Cardiac muscle cell (in vitro differentiated cells and primary cell): Measurements from ENCODE around the gene RPS18. TPM values are rescaled to one million over a fixed set of nuclear protein-coding genes. Genes with fewer than 3 reads are reported as not detected.

Experiments used
- DNase-seq, 2 donors: peaks; one replicate each; pipeline versions ENCODE4 v3.0.0 to v3.0.0-alpha.2; 2010 to 2017; ENCODE audit warnings: low read depth in 1 of 2, low spot score in 1 of 2
- H3K27ac ChIP-seq: fragments of 200-600 bp; sonication (generic); 2 replicates; pipeline ENCODE4 v1.5.1; 2016
- H3K27me3 ChIP-seq: fragments of 200-600 bp; sonication (generic); 2 replicates; pipeline ENCODE4 v1.6.0; 2016; ENCODE audit warnings: control low read depth
- H3K36me3 ChIP-seq: fragments of 200-600 bp; sonication (generic); 2 replicates; pipeline ENCODE4 v1.5.1; 2016; ENCODE audit warnings: control low read depth
- H3K4me1 ChIP-seq: fragments of 200-600 bp; sonication (generic); 2 replicates; pipeline ENCODE4 v1.8.1; 2017; ENCODE audit warnings: low read depth, mild to moderate bottlenecking, mixed run types
- H3K4me3 ChIP-seq: fragments of 200-600 bp; sonication (generic); 2 replicates; pipeline ENCODE4 v1.5.1; 2016; ENCODE audit warnings: mild to moderate bottlenecking
- H3K9me3 ChIP-seq: fragments of 200-600 bp; sonication (generic); 2 replicates; pipeline ENCODE4 v1.5.1; 2017; ENCODE audit warnings: low read depth, mild to moderate bottlenecking, control low read depth
- CTCF ChIP-seq: IDR thresholded peaks from 2 replicates; pipeline ENCODE4 v1.5.1; 2012; ENCODE audit warnings: low read depth, mild to moderate bottlenecking, low read length
- polyA plus RNA-seq: library from polyadenylated mRNA; unstranded; fragments of >200 nt; fragmentation: Nextera tagmentation; extraction: Ambion mirVana; gene quantifications from 2 replicates; pipeline ENCODE4 v1.2.1, GENCODE V29; 2016
- total RNA-seq: library from RNA; depleted of rRNA; stranded (reverse); fragments of >200 nt; gene quantifications from 2 replicates; pipeline ENCODE4 v1.2.3, GENCODE V29; 2016

Gene RPS18
- total and polyA plus RNA-seq, 2 experiments from 2014 or later, result 1,298 to 2,022 TPM

GRCh38 chr6:33297406-33297955 lies 25.6 kb downstream of the RPS18 start:
- Histone ChIP-seq H3K4me3 (peak overlapping the region; percentile 97), H3K4me1 (peaks cover 3% of the 10 kb centered on the region), H3K27me3 (no peaks in the 10 kb centered on the region), H3K27ac (no peak overlapping the region), H3K36me3 (peaks cover 7% of the 10 kb centered on the region), H3K9me3 (no peaks in the 10 kb centered on the region)
- DNase-seq, result peak in 1 of 2 donors; percentile 42
- TF ChIP-seq CTCF, result no peak

GRCh38 chr6:33297956-33298772 lies 26.3 kb downstream of the RPS18 start:
- no peaks in the 10 kb centered on the region for H3K9me3 ChIP-seq
- H3K36me3 ChIP-seq, result peaks cover 7% of the 10 kb centered on the region
- peaks cover 3% of the 10 kb centered on the region for H3K4me1 ChIP-seq
- TF ChIP-seq CTCF, result no peak
- no peaks in the 10 kb centered on the region for H3K27me3 ChIP-seq
- peak overlapping the region; percentile 95 for H3K27ac ChIP-seq
- DNase-seq, result peak; percentile 42 to 87
- peak overlapping the region; percentile 97 for H3K4me3 ChIP-seq

- Histone ChIP-seq H3K27me3 (no peaks in the 10 kb centered on the region), H3K36me3 (peaks cover 7% of the 10 kb centered on the region), H3K27ac (peak within 1 kb of the TSS; percentile 95), H3K9me3 (no peaks in the 10 kb centered on the region), H3K4me1 (peaks cover 3% of the 10 kb centered on the region), H3K4me3 (peak within 1 kb of the TSS; percentile 97)
- peak; percentile 63 to 75 for DNase-seq
- no peak for TF ChIP-seq CTCF
These were observed 26.9 kb downstream of the RPS18 start, which contains the start of gene RGL2 for GRCh38 chr6:33298773-33299236. TSS of gene RGL2 (minus strand) at chr6:33298942. CDS start at chr6:33298610, 332 bp downstream.

- Histone ChIP-seq H3K27ac (peak overlapping the region; percentile 95), H3K4me1 (peaks cover 3% of the 10 kb centered on the region), H3K36me3 (peaks cover 5% of the 10 kb centered on the region), H3K4me3 (peak overlapping the region; percentile 97), H3K9me3 (no peaks in the 10 kb centered on the region), H3K27me3 (no peaks in the 10 kb centered on the region)
- DNase-seq, result peak; percentile 93 to 96
- TF ChIP-seq CTCF, result peak; percentile 85
These were observed 27.5 kb downstream of the RPS18 start for GRCh38 chr6:33299237-33299944.

- H3K27ac ChIP-seq, result no peak overlapping the region
- H3K9me3 ChIP-seq, result no peaks in the 10 kb centered on the region
- H3K4me1 ChIP-seq, result peaks cover 3% of the 10 kb centered on the region
- no peak for TF ChIP-seq CTCF
- no peak for DNase-seq
- H3K36me3 ChIP-seq, result no peaks in the 10 kb centered on the region
- H3K27me3 ChIP-seq, result no peaks in the 10 kb centered on the region
- no peak overlapping the region for H3K4me3 ChIP-seq
These were observed 30.0 kb downstream of the RPS18 start for GRCh38 chr6:33301877-33302276.
